Epithelial cell of proximal tubule (primary cell): Measurements from ENCODE around the gene PIGU. TPM values are rescaled to one million over a fixed set of nuclear protein-coding genes. Genes with fewer than 3 reads are reported as not detected.
A peak's percentile ranks its signal among the peaks of the same experiment; 100 is the strongest.
"Not testable (repeated sequence)": the region's sequence is repeated elsewhere in the genome, so short reads cannot be mapped to it uniquely, and the experiment has no call there.

ENCODE experiments used
- DNase-seq: peaks from one replicate; pipeline ENCODE4 v3.0.0-alpha.2; 2011; ENCODE audit warnings: low read depth
- H3K4me3 ChIP-seq: 2 replicates; pipeline ENCODE4 v1.5.1; 2011; ENCODE audit warnings: low read depth, mild to moderate bottlenecking, low read length
- total RNA-seq: library from RNA; depleted of rRNA; stranded (reverse); fragments of >200 nt; gene quantifications from 2 replicates; pipeline ENCODE4 v1.2.3, GENCODE V29; 2015
- TF ChIP-seq, protein P1 (sequence below): conservative IDR thresholded peaks from 2 replicates; pipeline ENCODE4 v1.5.1; 2012; ENCODE audit warnings: low read depth, mild to moderate bottlenecking, low read length

Gene PIGU
- total RNA-seq, 1 donor from 2014 or later: 30.2 TPM

GRCh38 chr20:34526466-34526865 is 150.4 kb downstream of the PIGU start:
- no peak for DNase-seq
- TF ChIP-seq, protein P1, sequence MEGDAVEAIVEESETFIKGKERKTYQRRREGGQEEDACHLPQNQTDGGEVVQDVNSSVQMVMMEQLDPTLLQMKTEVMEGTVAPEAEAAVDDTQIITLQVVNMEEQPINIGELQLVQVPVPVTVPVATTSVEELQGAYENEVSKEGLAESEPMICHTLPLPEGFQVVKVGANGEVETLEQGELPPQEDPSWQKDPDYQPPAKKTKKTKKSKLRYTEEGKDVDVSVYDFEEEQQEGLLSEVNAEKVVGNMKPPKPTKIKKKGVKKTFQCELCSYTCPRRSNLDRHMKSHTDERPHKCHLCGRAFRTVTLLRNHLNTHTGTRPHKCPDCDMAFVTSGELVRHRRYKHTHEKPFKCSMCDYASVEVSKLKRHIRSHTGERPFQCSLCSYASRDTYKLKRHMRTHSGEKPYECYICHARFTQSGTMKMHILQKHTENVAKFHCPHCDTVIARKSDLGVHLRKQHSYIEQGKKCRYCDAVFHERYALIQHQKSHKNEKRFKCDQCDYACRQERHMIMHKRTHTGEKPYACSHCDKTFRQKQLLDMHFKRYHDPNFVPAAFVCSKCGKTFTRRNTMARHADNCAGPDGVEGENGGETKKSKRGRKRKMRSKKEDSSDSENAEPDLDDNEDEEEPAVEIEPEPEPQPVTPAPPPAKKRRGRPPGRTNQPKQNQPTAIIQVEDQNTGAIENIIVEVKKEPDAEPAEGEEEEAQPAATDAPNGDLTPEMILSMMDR: no peak
- no peak overlapping the region for H3K4me3 ChIP-seq

DNA sequence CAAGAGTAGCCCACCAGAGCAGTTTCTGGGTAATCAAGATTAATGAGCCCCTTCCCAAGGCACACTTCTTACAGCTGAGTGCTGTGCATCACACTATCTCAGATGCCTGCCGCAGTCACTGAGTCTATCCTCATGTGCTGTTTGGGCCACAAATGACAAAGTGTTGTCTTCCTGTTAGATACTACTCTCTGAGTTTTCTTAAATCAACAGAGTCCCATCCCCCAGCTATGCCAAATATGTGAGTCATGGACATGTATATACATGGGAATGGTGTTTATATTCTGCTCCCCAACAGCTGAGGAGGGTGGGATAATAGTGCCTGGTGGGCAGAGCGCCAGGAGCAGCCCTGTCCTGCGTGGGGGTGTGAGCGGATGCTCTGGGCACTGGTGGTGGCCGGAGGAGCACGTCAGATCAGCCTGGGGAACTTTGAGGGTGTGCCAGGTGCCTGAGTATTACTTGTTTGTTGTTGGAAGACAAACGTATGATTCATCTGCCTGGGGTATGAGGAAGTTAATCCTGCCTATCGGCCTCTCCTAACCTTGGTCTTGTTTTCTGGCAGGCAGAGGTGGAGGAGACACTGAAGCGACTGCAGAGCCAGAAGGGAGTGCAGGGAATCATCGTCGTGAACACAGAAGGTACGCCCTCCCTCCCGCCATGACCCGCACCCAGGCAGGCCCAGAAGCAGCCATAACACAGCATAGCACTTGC is 151.0 kb downstream of the PIGU start:
- no peak overlapping the region for H3K4me3 ChIP-seq
- TF ChIP-seq, protein P1: no peak

GRCh38 chr20:34525342-34525708 is 151.6 kb downstream of the PIGU start:
- H3K4me3 ChIP-seq: no peak overlapping the region
- no peak for DNase-seq
- TF ChIP-seq, protein P1: no peak

More for the DNA sequence above, 151.0 kb downstream of the PIGU start:
- DNase-seq: peak; percentile 97

DNA sequence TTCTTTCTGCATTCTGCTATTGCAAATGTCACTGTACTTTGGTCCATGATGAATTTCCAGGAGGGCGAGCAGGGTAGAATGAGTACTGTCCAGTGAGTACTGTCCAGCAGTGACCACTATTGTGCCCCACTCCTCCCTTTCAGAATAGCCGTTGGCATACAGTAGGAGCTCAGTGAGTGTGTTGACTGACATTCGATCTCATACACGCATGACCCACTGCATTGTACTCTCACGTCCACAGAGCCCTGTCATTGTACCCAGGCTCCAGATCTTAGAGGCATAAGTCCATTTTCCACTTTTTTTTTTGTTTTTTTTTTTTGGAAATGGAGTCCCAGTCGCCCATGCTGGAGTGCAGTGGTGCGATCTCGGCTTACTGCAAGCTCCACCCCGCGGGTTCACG is 152.5 kb downstream of the PIGU start:
- TF ChIP-seq, protein P1: no peak
- H3K4me3 ChIP-seq: no peak overlapping the region
- no peak for DNase-seq

GRCh38 chr20:34522969-34523871 is 153.7 kb downstream of the PIGU start:
- no peak overlapping the region for H3K4me3 ChIP-seq
- no peak for DNase-seq
- TF ChIP-seq, protein P1: peak; percentile 72

DNA sequence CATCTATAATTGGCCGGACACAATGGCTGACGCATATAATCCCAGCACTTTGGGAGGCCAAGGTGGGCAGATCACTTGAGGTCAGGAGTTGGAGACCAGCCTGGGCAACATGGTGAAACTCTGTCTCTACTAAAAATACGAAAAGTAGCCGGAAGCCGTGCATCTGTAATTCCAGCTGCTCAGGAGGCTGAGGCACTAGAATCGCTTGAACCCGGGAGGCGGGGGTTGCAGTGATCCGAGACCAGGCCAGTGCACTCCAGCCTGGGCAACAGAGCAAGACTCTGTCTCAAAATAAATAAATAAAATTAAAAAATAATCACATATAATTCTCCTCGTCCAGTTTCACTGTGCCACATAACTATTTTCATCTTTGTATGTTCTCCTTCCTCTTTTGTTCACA is 157.1 kb downstream of the PIGU start:
- not testable (repeated sequence) for H3K4me3 ChIP-seq, DNase-seq

DNA sequence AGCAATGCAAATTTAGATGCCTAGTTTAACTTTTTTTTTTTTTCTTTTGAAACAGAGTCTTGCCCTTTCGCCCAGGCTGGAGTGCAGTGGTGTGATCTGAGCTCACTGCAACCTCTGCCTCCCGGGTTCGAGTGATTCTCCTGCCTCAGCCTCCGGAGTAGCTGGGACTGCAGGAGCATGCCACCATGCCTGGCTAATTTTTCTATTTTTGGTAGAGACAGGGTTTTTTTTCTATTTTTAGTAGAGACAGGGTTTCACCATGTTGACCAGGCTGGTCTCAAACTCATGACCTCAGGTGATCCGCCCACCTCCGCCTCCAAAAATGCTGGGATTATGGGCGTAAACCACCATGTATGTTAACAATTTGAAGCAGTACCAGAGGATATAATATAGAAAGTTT is 158.0 kb downstream of the PIGU start:
- DNase-seq, H3K4me3 ChIP-seq: not testable (repeated sequence)

DNA sequence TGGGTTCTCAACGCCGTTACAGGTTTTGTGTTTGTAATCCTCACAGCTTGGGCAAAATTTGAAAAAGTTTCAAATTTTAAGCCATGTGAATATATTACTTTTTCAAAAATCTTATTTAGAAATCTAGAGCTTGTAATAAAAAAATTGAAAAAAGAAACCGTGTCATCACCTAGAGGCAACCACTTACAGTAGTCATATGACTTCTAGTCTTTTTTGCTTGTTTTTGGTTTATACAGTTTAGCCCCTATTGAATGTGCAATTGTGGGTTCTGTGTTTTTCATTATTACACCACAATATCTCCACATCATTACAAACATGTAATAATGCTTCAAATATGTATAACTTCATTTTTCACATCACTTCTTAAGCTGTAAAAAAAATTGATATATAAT is 159.8 kb downstream of the PIGU start:
- peak overlapping the region; percentile 81 for H3K4me3 ChIP-seq
- TF ChIP-seq, protein P1: no peak
- DNase-seq: no peak
